GM19193 (cell line): ENCODE data around the gene CD27.

Experiments used
- POLR2A ChIP-seq: IDR thresholded peaks from 4 replicates; pipeline ENCODE4 v1.6.1; 2011; ENCODE audit not compliant: insufficient read depth, insufficient read length; ENCODE audit errors: extremely low read depth

CD27 gene

GRCh38 chr12:6494258-6494743 is 49.5 kb downstream of the CD27 start:
- no peak for TF ChIP-seq POLR2A

GRCh38 chr12:6494968-6495367 is 50.2 kb downstream of the CD27 start:
- TF ChIP-seq POLR2A, result no peak

- no peak for TF ChIP-seq POLR2A
Observed at GRCh38 chr12:6500466-6500865, 55.7 kb downstream of the CD27 start.
